ENCODE measurements around the gene CEP68. TPM values are rescaled to one million over a fixed set of nuclear protein-coding genes. Genes with fewer than 3 reads are reported as not detected.

CEP68 gene
- polyA plus RNA-seq, 2 of the 4 experiments (the other 2 are of a cell fraction), result 6.8 to 9.2 TPM

DNA sequence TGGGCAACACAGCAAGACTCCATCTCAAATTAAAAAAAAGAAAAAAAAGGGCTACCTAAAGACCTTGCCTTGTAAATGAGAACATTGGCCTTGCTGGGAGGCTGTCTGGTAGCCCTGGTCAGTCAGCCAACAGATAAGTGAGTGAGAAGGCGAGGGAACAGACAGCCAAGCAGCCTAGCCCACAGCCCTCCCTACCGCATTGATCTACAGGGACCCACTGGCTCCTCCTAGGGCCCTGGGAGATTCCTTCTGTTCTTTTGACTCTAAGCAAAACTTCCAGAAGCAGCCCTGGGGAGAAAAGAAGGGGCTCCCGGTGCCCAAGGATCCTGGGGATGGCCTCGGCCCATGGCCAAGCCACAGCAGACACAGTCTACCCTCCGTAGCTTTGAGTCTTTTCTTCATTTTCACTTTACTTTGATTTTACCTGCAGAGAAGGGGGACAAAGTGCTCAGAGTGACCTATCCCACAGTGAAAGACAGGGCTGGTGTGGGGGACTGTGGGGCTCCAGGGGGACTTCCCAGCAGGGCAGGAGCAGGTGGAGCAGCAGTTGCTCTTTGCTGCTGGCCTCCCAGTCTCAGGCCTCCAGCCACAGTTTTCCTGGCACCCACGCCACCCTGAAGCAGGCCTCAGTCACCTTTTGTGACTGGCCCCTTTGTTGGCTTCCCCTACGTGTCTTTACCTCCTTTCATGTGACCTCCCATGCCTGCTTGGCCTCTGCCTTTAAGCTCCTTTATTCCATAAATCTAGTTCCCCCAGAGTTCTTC lies 5.1 kb downstream of the CEP68 start:
- ChIA-PET CTCF (interaction anchor here (0.6 to 2.6 kb wide), 6 partner anchors 8 to 126 kb away, joined by 3 to 14 read pairs (median 4); no protein-coding TSS in a partner anchor), POLR2A (interaction anchor here (1.2 kb wide), 1 partner anchor 69 kb away, joined by 5 read pairs; the partner anchor contains the start of gene RAB1A)
- no peak overlapping the region for H3K4me3 ChIP-seq
- ATAC-seq (no peak), FAIRE-seq (no peak), DNase-seq (ENCODE audit: low read depth in 1 of 2, low spot score in 1 of 2) (no peak)
- peaks cover 35% of the 10 kb centered on the region for H3K4me1 ChIP-seq
- H3K27ac ChIP-seq, result no peak overlapping the region
- no peaks in the 10 kb centered on the region for H3K9me3 ChIP-seq
- no peak for TF ChIP-seq HEYL (CRISPR knock-in tag; IDR thresholded peaks at IDR 0.05)
- TF ChIP-seq SMC3 (IDR thresholded peaks at IDR 0.05), result no peak
- TF ChIP-seq MYC (IDR thresholded peaks at IDR 0.05; ENCODE audit: borderline replicate concordance, low read length), result no peak
- no peak for TF ChIP-seq CBX8 (IDR thresholded peaks at IDR 0.05)
- no peak for TF ChIP-seq EP300 (IDR thresholded peaks at IDR 0.05)
- TF ChIP-seq MAZ (IDR thresholded peaks at IDR 0.05; ENCODE audit: borderline replicate concordance, low read depth, low read length), result no peak
- no peak for TF ChIP-seq FOXS1 (CRISPR knock-in tag; IDR thresholded peaks at IDR 0.05)
- no peak for TF ChIP-seq RNF2 (IDR thresholded peaks at IDR 0.05; ENCODE audit: borderline replicate concordance, low read depth)
- no peak for TF ChIP-seq CHD2 (IDR thresholded peaks at IDR 0.05; ENCODE audit: low read length, partially characterized antibody)
- TF ChIP-seq TP53 (CRISPR knock-in tag; IDR thresholded peaks at IDR 0.05), result no peak
- no peak for TF ChIP-seq EHF (CRISPR knock-in tag; IDR thresholded peaks at IDR 0.05)
- no peak for TF ChIP-seq ZSCAN20 (CRISPR knock-in tag; IDR thresholded peaks at IDR 0.05)
- H3K4me2 ChIP-seq, result no peak overlapping the region
- 94% methylated on average over 7 of the region's 7 CpGs for WGBS (ENCODE audit: missing lambda C conversion rate)

- 98% methylated on average over 8 of the region's 8 CpGs for WGBS (ENCODE audit: missing lambda C conversion rate)
- no peaks in the 10 kb centered on the region for H3K9me3 ChIP-seq
- ATAC-seq, result no peak
- POLR2A ChIA-PET, result interaction anchor here (1.2 kb wide), 1 partner anchor 68 kb away, joined by 5 read pairs; the partner anchor contains the start of gene RAB1A
- H3K4me3 ChIP-seq, result no peak overlapping the region
- FAIRE-seq, result no peak
- TF ChIP-seq POLR2A (IDR thresholded peaks at IDR 0.05; ENCODE audit: low read length), result no peak
- TF ChIP-seq HOXB13 (CRISPR knock-in tag; IDR thresholded peaks at IDR 0.05; ENCODE audit: low read depth), result no peak
- no peak for TF ChIP-seq JUNB (IDR thresholded peaks at IDR 0.05)
- TF ChIP-seq POLR2AphosphoS2 (conservative IDR thresholded peaks at IDR 0.05; ENCODE audit: low read length), result no peak
- TF ChIP-seq HOXB5 (CRISPR knock-in tag; IDR thresholded peaks at IDR 0.05), result no peak
- no peak for TF ChIP-seq EHF (CRISPR knock-in tag; IDR thresholded peaks at IDR 0.05)
- TF ChIP-seq, protein P1, sequence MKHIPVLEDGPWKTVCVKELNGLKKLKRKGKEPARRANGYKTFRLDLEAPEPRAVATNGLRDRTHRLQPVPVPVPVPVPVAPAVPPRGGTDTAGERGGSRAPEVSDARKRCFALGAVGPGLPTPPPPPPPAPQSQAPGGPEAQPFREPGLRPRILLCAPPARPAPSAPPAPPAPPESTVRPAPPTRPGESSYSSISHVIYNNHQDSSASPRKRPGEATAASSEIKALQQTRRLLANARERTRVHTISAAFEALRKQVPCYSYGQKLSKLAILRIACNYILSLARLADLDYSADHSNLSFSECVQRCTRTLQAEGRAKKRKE (CRISPR knock-in tag; IDR thresholded peaks at IDR 0.05; ENCODE audit: low read depth), result no peak
- no peak for TF ChIP-seq USF2 (IDR thresholded peaks at IDR 0.05)
- TF ChIP-seq EHMT2 (IDR thresholded peaks at IDR 0.05; ENCODE audit: low read depth), result no peak
- no peak for TF ChIP-seq CEBPB (IDR thresholded peaks at IDR 0.05)
- peaks cover 35% of the 10 kb centered on the region for H3K4me1 ChIP-seq
- no peak for DNase-seq (ENCODE audit: low read depth in 1 of 2, low spot score in 1 of 2)
- CTCF ChIA-PET, result interaction anchor here (0.6 to 2.6 kb wide), 3 partner anchors 27 to 125 kb away, joined by 3 to 14 read pairs (median 5); no protein-coding TSS in a partner anchor
- no peak overlapping the region for H3K27ac ChIP-seq
- no peak overlapping the region for H3K4me2 ChIP-seq
Measured at GRCh38 chr2:65061910-65062339, 5.7 kb downstream of the CEP68 start.

Data from A549 (cell line).